ENCODE measurements around the gene ADIPOR2. TPM values are rescaled to one million over a fixed set of nuclear protein-coding genes. Genes with fewer than 3 reads are reported as not detected.
A peak's percentile ranks its signal among the peaks of the same experiment; 100 is the strongest.
"Not testable (repeated sequence)": the region's sequence is repeated elsewhere in the genome, so short reads cannot be mapped to it uniquely, and the experiment has no call there.

ADIPOR2 gene
- polyA plus RNA-seq, 1 donor = 52.7 TPM

DNA sequence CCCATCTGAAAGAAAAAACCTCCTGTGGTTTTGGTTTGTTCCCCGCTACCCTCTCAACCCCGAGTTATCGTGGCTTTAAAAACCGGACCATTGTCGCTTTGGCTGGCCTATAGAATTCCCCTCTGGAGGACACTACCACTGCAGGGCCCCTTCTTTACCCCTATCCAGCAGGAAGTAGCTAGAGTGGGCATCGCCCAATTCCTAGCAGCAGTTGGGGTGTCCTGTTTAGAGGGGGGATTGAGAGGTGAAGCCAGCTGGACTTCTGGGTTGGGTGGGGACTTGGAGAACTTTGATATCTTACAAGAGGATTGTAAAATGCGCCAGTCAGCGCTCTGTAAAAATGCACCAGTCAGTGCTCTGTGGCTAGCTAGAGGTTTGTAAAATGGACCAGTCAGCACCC is 24.6 kb downstream of the ADIPOR2 start:
- not testable (repeated sequence) for H3K27me3 ChIP-seq (ENCODE audit: control insufficient read depth, insufficient read depth, low read length); H3K27ac ChIP-seq (ENCODE audit: low read length); H3K9me3 ChIP-seq (ENCODE audit: control insufficient read depth, low read depth, low read length); DNase-seq; H3K36me3 ChIP-seq (ENCODE audit: control insufficient read depth, insufficient read depth, low read length); H3K4me3 ChIP-seq (ENCODE audit: low read length)
- WGBS (ENCODE audit: insufficient coverage, low lambda C conversion rate) = no CpG with 5 or more reads among the region's 8 CpGs
- H3K4me1 ChIP-seq (ENCODE audit: control insufficient read depth, insufficient read depth, low read length) = peaks cover 21% of the 10 kb centered on the region

DNA sequence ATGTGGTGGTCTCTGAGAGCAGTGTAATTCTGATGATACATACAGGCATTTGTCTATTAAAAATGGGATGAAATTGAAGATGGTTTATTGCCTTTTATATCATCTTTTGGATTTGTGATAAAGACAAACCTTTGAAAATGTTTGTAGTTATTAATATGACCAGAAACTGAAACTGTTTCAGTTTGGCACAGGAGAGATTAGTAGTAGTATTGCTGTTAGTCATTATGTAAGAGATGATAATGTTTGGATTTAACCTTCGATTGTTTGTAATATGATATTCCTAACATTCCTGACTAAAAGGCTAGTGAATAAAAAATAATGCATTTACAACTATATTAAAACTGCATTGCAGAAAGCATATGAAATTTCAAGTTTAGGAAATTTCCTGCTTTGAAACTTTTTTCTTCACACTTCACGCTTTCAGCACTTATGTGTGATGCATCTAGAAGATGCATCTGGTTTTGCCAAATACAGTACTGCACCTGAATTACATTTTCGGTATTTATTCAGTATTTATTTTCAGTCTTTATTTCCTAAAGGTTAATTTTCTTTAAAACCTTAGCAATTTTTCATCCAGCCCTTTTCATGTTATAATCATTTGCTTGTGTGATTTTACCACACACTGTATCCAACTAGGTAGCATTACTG is 25.5 kb downstream of the ADIPOR2 start:
- Histone ChIP-seq H3K36me3 (ENCODE audit: control insufficient read depth, insufficient read depth, low read length) (peaks cover 9% of the 10 kb centered on the region), H3K4me3 (ENCODE audit: low read length) (no peak overlapping the region), H3K27ac (ENCODE audit: low read length) (no peak overlapping the region)

DNA sequence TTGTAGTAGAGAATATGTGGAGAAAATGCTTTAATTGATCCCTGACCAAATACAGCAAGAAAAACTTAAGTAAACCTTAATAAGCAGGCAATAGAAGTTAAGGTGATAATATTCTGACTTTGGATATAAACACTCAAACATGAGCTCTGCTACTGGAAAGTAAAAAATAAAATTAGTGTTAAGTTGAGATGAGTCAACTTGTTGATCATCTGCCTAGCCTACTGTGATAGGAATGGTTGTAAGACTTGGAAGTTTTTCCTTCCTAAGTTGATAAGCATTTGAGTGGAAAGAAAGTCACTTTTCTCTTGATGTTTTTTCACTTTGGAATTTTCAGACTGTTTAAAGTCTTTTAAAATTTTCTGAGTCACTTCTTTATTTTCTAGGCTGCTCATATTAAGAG is 26.0 kb downstream of the ADIPOR2 start:
- H3K4me1 ChIP-seq (ENCODE audit: control insufficient read depth, insufficient read depth, low read length) = peaks cover 10% of the 10 kb centered on the region
- no peaks in the 10 kb centered on the region for H3K27me3 ChIP-seq (ENCODE audit: control insufficient read depth, insufficient read depth, low read length)
- H3K27ac ChIP-seq (ENCODE audit: low read length) = no peak overlapping the region
- no peak overlapping the region for H3K4me3 ChIP-seq (ENCODE audit: low read length)
- DNase-seq = no peak
- no peaks in the 10 kb centered on the region for H3K9me3 ChIP-seq (ENCODE audit: control insufficient read depth, low read depth, low read length)
- H3K36me3 ChIP-seq (ENCODE audit: control insufficient read depth, insufficient read depth, low read length) = peaks cover 9% of the 10 kb centered on the region

More for the DNA sequence above, 25.5 kb downstream of the ADIPOR2 start:
- 100% methylated on average over 1 of the region's 3 CpGs for WGBS (ENCODE audit: insufficient coverage, low lambda C conversion rate)
- DNase-seq = no peak
- H3K27me3 ChIP-seq (ENCODE audit: control insufficient read depth, insufficient read depth, low read length) = no peaks in the 10 kb centered on the region
- peaks cover 14% of the 10 kb centered on the region for H3K4me1 ChIP-seq (ENCODE audit: control insufficient read depth, insufficient read depth, low read length)
- H3K9me3 ChIP-seq (ENCODE audit: control insufficient read depth, low read depth, low read length) = no peaks in the 10 kb centered on the region

DNA sequence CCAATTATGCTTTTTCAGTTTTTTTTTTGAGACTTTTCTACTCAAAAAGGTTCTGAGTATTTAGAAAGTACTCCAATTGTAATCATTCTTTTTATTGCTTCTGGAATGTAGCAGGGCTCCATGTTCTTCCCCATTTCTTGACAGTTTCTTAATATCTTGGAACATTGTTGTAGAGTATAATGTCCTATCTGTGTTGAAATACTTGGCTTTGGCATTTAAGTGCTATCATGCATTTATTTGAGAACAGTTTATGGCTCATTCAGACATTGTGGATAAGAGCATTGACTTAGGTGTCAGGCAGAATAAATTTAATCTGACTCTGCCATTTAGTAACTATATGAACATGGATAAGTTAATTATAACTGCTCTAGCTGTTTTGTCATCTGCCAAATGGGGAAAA is 28.3 kb downstream of the ADIPOR2 start:
- H3K36me3 ChIP-seq (ENCODE audit: control insufficient read depth, insufficient read depth, low read length) = peaks cover 9% of the 10 kb centered on the region
- peak in 1 of 2 donors; percentile 17 for DNase-seq
- no peaks in the 10 kb centered on the region for H3K27me3 ChIP-seq (ENCODE audit: control insufficient read depth, insufficient read depth, low read length)
- H3K4me3 ChIP-seq (ENCODE audit: low read length) = no peak overlapping the region
- peaks cover 4% of the 10 kb centered on the region for H3K4me1 ChIP-seq (ENCODE audit: control insufficient read depth, insufficient read depth, low read length)
- H3K27ac ChIP-seq (ENCODE audit: low read length) = no peak overlapping the region
- H3K9me3 ChIP-seq (ENCODE audit: control insufficient read depth, low read depth, low read length) = no peaks in the 10 kb centered on the region

DNA sequence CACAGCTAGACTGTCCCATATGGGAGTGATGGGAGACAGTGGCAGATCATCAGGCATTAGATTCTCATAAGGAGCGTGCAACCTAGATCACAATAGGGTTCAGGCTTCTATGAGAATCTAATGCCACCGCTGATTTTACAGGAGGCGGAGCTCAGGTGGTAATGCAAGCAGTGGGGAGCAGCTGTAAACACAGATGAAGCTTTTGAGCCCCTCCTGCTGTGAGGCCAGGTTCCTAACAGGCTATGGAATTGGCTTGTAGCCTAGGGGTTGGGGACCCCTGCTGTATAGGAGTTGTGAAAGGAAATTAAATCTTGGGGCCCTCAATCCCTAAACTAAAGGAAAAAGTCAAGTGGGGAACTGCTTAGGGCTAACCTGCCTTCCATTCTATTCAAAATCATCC is 29.6 kb downstream of the ADIPOR2 start:
- Histone ChIP-seq H3K27ac (ENCODE audit: low read length) (no peak overlapping the region), H3K27me3 (ENCODE audit: control insufficient read depth, insufficient read depth, low read length) (no peaks in the 10 kb centered on the region), H3K36me3 (ENCODE audit: control insufficient read depth, insufficient read depth, low read length) (peaks cover 2% of the 10 kb centered on the region), H3K4me3 (ENCODE audit: low read length) (no peak overlapping the region), H3K9me3 (ENCODE audit: control insufficient read depth, low read depth, low read length) (no peaks in the 10 kb centered on the region), H3K4me1 (ENCODE audit: control insufficient read depth, insufficient read depth, low read length) (peaks cover 4% of the 10 kb centered on the region)
- no CpG with 5 or more reads among the region's 3 CpGs for WGBS (ENCODE audit: insufficient coverage, low lambda C conversion rate)
- no peak for DNase-seq

DNA sequence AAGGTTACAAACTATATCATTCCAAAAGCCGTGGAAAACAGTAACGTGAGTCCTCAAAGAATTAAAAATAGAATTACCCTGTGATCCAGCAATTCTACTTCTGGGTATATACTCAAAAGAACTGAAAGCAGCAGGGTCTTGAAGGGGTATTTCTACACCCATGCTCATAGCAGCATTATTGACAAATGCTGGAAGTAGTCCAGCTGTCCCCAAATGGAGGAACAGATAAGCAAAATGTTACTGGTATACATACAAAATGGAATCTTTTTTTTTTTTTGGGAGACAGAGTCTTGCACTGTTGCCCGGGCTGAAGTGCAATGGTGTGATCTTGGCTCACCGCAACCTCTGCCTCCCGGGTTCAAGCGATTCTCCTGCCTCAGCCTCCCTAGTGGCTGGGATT is 32.9 kb downstream of the ADIPOR2 start:
- Histone ChIP-seq H3K27ac (ENCODE audit: low read length) (no peak overlapping the region), H3K4me1 (ENCODE audit: control insufficient read depth, insufficient read depth, low read length) (peaks cover 4% of the 10 kb centered on the region), H3K4me3 (ENCODE audit: low read length) (no peak overlapping the region), H3K9me3 (ENCODE audit: control insufficient read depth, low read depth, low read length) (no peaks in the 10 kb centered on the region), H3K36me3 (ENCODE audit: control insufficient read depth, insufficient read depth, low read length) (peaks cover 3% of the 10 kb centered on the region), H3K27me3 (ENCODE audit: control insufficient read depth, insufficient read depth, low read length) (no peaks in the 10 kb centered on the region)
- DNase-seq = no peak
- no CpG with 5 or more reads among the region's 6 CpGs for WGBS (ENCODE audit: insufficient coverage, low lambda C conversion rate)

DNA sequence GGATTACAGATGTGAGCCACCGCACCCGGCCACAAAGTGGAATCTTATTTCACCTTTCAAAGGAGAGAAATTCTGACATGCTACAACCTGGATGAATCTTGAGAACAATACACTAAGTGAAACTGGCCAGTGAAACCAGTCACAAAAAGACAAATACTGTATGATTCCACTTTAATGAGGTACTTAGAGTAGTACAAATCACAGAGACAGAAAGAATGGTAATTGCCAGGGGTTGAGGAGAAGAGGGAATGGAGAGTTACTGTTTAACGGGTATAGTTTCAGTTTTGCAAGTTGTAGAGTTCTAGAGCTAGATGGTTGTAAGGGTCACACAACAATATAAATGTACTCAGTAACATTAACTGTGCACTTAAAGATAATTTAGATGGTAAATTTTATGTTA is 33.4 kb downstream of the ADIPOR2 start:
- Histone ChIP-seq H3K4me3 (ENCODE audit: low read length) (no peak overlapping the region), H3K36me3 (ENCODE audit: control insufficient read depth, insufficient read depth, low read length) (peaks cover 3% of the 10 kb centered on the region), H3K27ac (ENCODE audit: low read length) (no peak overlapping the region), H3K9me3 (ENCODE audit: control insufficient read depth, low read depth, low read length) (no peaks in the 10 kb centered on the region), H3K4me1 (ENCODE audit: control insufficient read depth, insufficient read depth, low read length) (peaks cover 2% of the 10 kb centered on the region), H3K27me3 (ENCODE audit: control insufficient read depth, insufficient read depth, low read length) (no peaks in the 10 kb centered on the region)
- no CpG with 5 or more reads among the region's 3 CpGs for WGBS (ENCODE audit: insufficient coverage, low lambda C conversion rate)
- DNase-seq = no peak

DNA sequence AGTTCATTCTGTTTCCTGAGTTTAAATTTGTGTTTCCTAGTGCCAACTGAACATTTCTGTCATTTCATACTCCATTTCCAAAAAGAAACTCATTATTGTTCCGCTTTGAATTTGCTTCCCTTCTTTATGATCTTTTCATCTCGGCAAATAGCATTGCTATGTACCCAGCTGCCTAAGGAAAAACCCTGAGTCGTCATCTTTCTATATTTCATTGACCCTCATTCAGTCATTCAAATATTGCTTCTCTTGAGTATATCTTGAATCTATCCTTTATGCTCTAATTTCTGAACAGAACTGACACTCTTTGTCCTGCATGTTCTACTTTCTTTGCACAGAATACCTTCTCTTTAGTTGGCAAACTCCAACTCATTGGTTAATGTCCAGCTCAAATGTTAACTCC is 35.9 kb downstream of the ADIPOR2 start:
- Histone ChIP-seq H3K27ac (ENCODE audit: low read length) (no peak overlapping the region), H3K9me3 (ENCODE audit: control insufficient read depth, low read depth, low read length) (no peaks in the 10 kb centered on the region), H3K36me3 (ENCODE audit: control insufficient read depth, insufficient read depth, low read length) (peaks cover 3% of the 10 kb centered on the region), H3K27me3 (ENCODE audit: control insufficient read depth, insufficient read depth, low read length) (no peaks in the 10 kb centered on the region), H3K4me3 (ENCODE audit: low read length) (no peak overlapping the region), H3K4me1 (ENCODE audit: control insufficient read depth, insufficient read depth, low read length) (no peaks in the 10 kb centered on the region)
- DNase-seq = no peak
- 80% methylated on average over 1 of the region's 3 CpGs for WGBS (ENCODE audit: insufficient coverage, low lambda C conversion rate)

DNA sequence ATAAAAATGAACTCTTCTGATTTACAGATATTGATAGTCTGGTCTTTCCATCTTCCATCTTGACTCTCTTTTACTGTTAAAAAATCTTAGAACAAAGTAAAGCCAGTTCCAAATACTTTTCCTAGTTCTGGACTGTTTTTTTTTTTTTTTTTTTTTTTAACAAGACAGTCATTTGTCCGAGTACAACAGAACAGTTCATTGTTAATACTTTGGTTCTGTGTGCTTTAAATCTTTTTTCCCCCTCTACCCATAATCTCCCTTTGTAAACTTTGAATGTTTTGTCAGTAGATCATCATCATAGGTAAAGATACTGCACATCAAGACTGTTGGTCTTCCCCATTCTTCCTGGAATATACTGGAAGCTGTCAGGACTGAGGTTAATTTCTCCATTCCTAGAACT is 38.0 kb downstream of the ADIPOR2 start:
- peaks cover 3% of the 10 kb centered on the region for H3K36me3 ChIP-seq (ENCODE audit: control insufficient read depth, insufficient read depth, low read length)
- no CpG with 5 or more reads among the region's 1 CpG for WGBS (ENCODE audit: insufficient coverage, low lambda C conversion rate)

DNA sequence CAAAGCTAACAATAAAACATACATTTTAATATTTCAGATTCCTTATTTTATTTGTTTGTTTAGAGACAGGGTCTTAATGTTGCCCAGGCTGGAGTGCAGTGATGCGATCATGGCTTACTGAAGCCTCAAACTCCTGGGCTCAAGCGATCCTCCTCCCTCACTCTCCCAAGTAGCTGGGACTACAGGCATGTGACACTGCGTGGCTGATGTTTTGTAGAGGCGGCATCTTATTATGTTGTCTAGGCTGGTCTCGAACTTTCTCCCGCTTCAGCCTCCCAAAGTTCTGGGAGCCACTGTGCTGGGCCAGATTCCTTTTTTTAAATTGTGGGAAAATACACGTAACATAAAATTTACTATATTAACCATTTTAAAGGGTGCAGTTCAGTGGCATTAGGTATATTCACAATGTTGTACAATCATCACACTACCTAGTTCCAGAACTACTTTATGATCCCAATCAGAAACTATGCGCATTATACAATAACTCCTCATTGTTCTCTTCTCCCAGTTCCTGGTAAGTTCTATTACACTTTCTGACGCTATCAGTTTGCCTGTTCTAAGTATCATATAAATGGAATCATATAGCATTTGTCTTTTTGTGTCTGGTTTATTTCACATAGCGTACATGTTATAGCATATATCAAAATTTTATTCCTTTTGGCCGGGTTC is 40.3 kb downstream of the ADIPOR2 start:
- 100% methylated on average over 1 of the region's 11 CpGs for WGBS (ENCODE audit: insufficient coverage, low lambda C conversion rate)
- H3K36me3 ChIP-seq (ENCODE audit: control insufficient read depth, insufficient read depth, low read length) = peaks cover 3% of the 10 kb centered on the region
- no peak for DNase-seq

More for the DNA sequence above, 38.0 kb downstream of the ADIPOR2 start:
- H3K27ac ChIP-seq (ENCODE audit: low read length) = no peak overlapping the region
- H3K9me3 ChIP-seq (ENCODE audit: control insufficient read depth, low read depth, low read length) = no peaks in the 10 kb centered on the region
- no peak for DNase-seq
- no peaks in the 10 kb centered on the region for H3K4me1 ChIP-seq (ENCODE audit: control insufficient read depth, insufficient read depth, low read length)
- no peak overlapping the region for H3K4me3 ChIP-seq (ENCODE audit: low read length)
- H3K27me3 ChIP-seq (ENCODE audit: control insufficient read depth, insufficient read depth, low read length) = no peaks in the 10 kb centered on the region

DNA sequence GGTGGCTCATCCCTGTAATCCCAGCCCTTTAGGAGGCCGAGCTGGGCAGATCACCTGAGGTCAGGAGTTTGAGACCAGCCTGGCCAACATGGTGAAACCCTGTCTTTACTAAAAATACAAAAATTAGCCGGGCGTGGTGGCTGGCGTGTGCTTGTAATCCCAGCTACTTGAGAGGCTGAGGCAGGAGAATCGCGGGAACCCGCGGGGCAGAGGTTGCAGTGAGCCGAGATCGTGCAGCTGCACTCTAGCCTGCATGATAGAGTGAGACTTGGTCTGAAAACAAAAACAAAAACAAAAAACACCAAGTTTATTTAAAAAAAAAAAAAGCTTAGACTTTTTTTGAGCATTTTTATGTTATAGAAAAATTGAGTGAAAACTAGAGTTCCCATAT is 40.8 kb downstream of the ADIPOR2 start:
- 92% methylated on average over 2 of the region's 10 CpGs for WGBS (ENCODE audit: insufficient coverage, low lambda C conversion rate)
- H3K27ac ChIP-seq (ENCODE audit: low read length) = not testable (repeated sequence)

More for the DNA sequence above, 40.3 kb downstream of the ADIPOR2 start:
- Histone ChIP-seq H3K27ac (ENCODE audit: low read length) (no peak overlapping the region), H3K9me3 (ENCODE audit: control insufficient read depth, low read depth, low read length) (no peaks in the 10 kb centered on the region), H3K27me3 (ENCODE audit: control insufficient read depth, insufficient read depth, low read length) (no peaks in the 10 kb centered on the region), H3K4me1 (ENCODE audit: control insufficient read depth, insufficient read depth, low read length) (no peaks in the 10 kb centered on the region), H3K4me3 (ENCODE audit: low read length) (no peak overlapping the region)

More for the DNA sequence above, 40.8 kb downstream of the ADIPOR2 start:
- H3K4me1 ChIP-seq (ENCODE audit: control insufficient read depth, insufficient read depth, low read length); H3K27me3 ChIP-seq (ENCODE audit: control insufficient read depth, insufficient read depth, low read length); H3K9me3 ChIP-seq (ENCODE audit: control insufficient read depth, low read depth, low read length); H3K36me3 ChIP-seq (ENCODE audit: control insufficient read depth, insufficient read depth, low read length); DNase-seq; H3K4me3 ChIP-seq (ENCODE audit: low read length): not testable (repeated sequence)
